GM21447 (cell line): ENCODE measurements around the gene SLX9.
A peak's percentile ranks its signal among the peaks of the same experiment; 100 is the strongest.

Experiments used
- ATAC-seq: cut with Tn5 transposase; IDR thresholded peaks from one replicate; pipeline ENCODE4 v1.9.1; 2021; ENCODE audit not compliant: unreplicated experiment

Gene SLX9

DNA sequence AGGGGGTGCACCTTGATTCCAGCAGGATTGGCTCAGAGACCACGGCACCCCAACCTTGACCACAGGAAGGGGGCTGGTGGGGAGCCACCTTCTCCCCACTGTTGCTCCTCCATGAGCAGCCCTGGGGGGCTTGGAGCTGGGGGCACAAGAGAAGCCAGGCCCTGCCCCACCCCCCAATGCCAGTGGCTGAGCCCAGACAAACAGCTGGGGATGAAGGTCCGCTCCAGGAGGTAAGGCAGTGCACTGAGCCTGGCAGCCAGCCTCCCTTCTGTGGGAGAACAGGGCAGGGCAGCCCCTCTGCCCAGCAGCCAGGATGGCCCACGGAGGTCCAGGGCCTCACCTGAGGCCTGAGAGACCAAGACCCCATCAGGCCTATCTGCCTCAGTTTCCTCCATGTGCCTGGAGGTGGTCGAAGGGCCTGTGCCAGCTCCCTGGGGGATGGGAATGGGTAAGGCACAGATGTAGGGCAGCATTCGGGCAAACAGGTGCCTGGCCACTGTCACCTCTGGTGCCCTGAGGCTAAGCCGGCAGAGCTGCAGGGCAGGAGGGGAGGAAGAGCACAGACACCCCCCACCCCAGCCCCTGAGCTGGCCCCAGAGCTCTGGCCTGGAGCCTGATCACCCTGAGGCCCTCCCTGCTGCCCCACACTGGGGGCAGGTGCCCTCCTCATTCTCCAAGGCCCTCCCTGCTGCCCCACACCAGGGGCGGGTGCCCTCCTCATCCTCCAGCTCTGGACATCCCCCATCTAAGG is 26.2 kb upstream of the SLX9 start:
- ATAC-seq = no peak

DNA sequence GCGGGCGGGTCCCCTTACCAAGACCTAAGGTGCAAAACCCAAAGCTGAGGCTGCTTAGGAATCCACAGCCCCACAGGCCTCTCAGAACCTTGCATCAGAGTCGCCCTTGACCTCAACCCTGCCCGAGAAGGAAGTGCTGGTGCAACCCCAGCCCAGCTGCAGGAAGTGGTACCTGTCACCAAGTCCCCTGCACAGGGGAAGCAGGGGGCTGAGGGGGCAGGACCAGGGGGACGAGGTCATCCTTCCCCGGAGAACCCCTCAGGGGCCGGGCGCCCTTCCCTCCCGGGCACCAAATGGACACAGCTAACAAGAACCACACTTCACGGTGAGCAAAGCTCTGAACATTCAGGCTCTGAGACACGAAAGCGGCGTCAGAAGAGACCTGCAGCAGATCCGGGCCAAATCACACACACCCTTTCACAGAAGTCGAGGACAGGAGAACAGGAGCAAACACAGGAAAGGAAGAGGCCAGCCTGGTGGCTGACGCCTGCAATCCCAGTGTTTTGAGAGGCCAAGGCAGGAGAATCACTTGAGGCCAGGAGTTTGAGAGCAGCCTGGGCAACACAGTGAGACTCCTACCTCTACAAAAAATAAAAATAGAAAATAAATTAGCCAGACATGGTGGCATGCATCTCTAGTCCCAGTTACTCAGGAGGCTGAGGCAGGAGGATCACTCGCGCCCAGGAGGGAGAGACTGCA is 25.5 kb upstream of the SLX9 start:
- no peak for ATAC-seq

DNA sequence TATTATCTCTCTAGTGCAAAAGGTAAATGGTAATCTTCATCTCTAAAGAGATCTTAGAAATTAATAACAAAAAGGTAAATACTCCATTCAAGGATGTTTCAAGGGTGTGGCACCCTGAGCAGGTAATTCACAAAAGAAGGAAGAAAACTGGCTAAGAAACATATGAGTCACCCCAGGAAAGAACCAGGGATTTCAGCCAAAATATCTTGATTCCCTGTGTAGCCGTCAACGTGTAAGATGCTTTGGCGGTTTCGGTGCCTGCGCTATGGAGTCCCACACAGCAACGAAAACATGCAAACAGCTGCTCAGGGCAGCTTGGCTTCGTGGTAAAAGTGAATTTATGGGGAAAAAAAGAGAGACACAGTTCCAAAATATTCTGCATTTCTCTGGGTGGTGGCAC is 22.9 kb upstream of the SLX9 start:
- ATAC-seq = no peak

- ATAC-seq = no peak
Measured at GRCh38 chr21:44917446-44918106, 22.3 kb upstream of the SLX9 start.

GRCh38 chr21:44918107-44918470 is 21.7 kb upstream of the SLX9 start:
- ATAC-seq = no peak

DNA sequence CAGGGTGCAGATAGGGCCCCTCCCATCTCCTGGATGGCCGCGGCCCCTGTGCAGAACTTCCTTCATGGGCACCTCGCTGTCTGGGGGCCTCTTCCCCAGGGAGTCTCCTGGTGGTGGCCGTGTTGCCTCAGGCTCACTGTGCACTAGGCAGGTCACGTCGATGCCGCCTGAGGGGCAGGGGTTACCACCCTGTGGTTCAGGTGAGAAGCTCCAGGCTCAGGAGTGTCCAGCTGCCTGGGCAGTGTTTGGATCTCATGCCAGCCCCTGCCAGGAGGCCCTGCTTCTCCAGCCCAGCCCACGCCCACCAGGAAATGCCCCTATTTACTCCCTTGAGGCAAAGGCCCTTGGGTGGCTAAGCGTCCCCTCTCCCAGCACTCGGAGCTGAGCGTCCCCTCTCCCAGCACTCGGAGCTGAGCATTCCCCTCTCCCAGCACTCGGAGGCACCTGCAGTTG is 21.2 kb upstream of the SLX9 start:
- no peak for ATAC-seq

GRCh38 chr21:44919111-44919912 is 20.5 kb upstream of the SLX9 start:
- no peak for ATAC-seq

GRCh38 chr21:44919913-44920693 is 19.7 kb upstream of the SLX9 start:
- peak; percentile 18 for ATAC-seq

- peak; percentile 70 for ATAC-seq
Measured at GRCh38 chr21:44920694-44921604, 18.9 kb upstream of the SLX9 start, which contains the start of gene ITGB2. Gene ITGB2 (minus strand): TSS chr21:44920899. CDS start chr21:44910782, 10,117 bp downstream.

- ATAC-seq = no peak
Measured at GRCh38 chr21:44921928-44922327, 17.9 kb upstream of the SLX9 start.

GRCh38 chr21:44923480-44924084 is 16.2 kb upstream of the SLX9 start:
- no peak for ATAC-seq

- ATAC-seq = no peak
Measured at GRCh38 chr21:44924606-44925377, 15.0 kb upstream of the SLX9 start.

DNA sequence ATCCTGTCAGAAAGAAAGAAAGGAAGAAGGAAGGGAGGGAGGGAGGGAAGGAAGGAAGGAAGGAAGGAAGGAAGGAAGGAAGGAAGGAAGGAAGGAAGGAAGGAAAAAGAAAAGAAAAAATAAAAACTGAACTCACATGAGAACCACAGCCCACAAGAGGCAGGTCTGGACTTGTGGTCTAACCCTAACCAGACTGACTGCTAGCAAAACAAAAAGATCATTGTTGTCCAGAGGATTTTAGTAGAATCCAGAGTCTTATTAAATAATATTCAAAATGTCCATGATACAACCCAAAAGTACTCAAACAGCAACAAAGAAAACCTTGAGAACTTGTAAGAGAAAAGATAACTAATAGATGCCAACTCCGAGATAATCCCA is 14.5 kb upstream of the SLX9 start:
- no peak for ATAC-seq

- no peak for ATAC-seq
Measured at GRCh38 chr21:44926331-44927101, 13.3 kb upstream of the SLX9 start.

DNA sequence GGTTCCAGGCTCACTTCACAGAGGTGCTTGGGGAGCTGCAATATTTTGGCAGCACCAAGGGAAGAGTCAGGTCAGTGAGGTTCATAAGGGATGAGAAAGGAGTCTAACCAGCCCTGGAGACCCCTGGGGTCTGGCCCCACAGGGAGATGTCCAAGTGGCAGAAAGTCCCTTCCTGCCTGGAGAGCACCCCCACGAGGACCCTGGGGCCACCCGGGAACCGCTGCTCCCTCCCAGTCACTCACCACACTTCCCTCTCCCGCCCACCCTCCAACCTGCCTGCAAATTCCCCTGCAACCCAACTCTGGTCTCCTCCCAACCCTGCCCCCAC is 12.6 kb upstream of the SLX9 start:
- peak; percentile 1 for ATAC-seq

GRCh38 chr21:44927587-44928461 is 12.0 kb upstream of the SLX9 start:
- peak; percentile 42 for ATAC-seq
